ENCODE measurements around the gene AP1S3.
"Not testable (repeated sequence)": the region's sequence is repeated elsewhere in the genome, so short reads cannot be mapped to it uniquely, and the experiment has no call there.

AP1S3 gene

GRCh38 chr2:223828314-223828713 is 9.1 kb downstream of the AP1S3 start:
- H3K27me3 ChIP-seq (ENCODE audit: control insufficient read depth, insufficient read depth, low read length): no peaks in the 10 kb centered on the region
- no peak overlapping the region for H3K27ac ChIP-seq (ENCODE audit: low read length)
- no peaks in the 10 kb centered on the region for H3K9me3 ChIP-seq (ENCODE audit: control insufficient read depth, insufficient read depth, low read length)
- H3K4me1 ChIP-seq (ENCODE audit: control insufficient read depth, insufficient read depth, low read length): peaks cover 2% of the 10 kb centered on the region; the same call in 1 of the 2 replicates
- no peak overlapping the region for H3K4me3 ChIP-seq (ENCODE audit: low read length)
- WGBS (ENCODE audit: insufficient coverage, insufficient read length): no CpG with 5 or more reads among the region's 6 CpGs
- DNase-seq (ENCODE audit: low read depth, low spot score): no peak
- H3K36me3 ChIP-seq (ENCODE audit: control insufficient read depth, insufficient read depth, low read length): no peaks in the 10 kb centered on the region

GRCh38 chr2:223826995-223827394 is 10.4 kb downstream of the AP1S3 start:
- H3K36me3 ChIP-seq (ENCODE audit: control insufficient read depth, insufficient read depth, low read length): no peaks in the 10 kb centered on the region
- H3K9me3 ChIP-seq (ENCODE audit: control insufficient read depth, insufficient read depth, low read length): no peaks in the 10 kb centered on the region
- WGBS (ENCODE audit: insufficient coverage, insufficient read length): no CpG with 5 or more reads among the region's 4 CpGs
- no peak for DNase-seq (ENCODE audit: low read depth, low spot score)
- H3K4me3 ChIP-seq (ENCODE audit: low read length): no peak overlapping the region
- H3K4me1 ChIP-seq (ENCODE audit: control insufficient read depth, insufficient read depth, low read length): no peaks in the 10 kb centered on the region
- no peaks in the 10 kb centered on the region for H3K27me3 ChIP-seq (ENCODE audit: control insufficient read depth, insufficient read depth, low read length)
- no peak overlapping the region for H3K27ac ChIP-seq (ENCODE audit: low read length)

- no peak overlapping the region for H3K27ac ChIP-seq (ENCODE audit: low read length)
- no CpG with 5 or more reads among the region's 8 CpGs for WGBS (ENCODE audit: insufficient coverage, insufficient read length)
- H3K4me3 ChIP-seq (ENCODE audit: low read length): no peak overlapping the region
These were observed 13.1 kb downstream of the AP1S3 start for GRCh38 chr2:223824301-223824700.

GRCh38 chr2:223822818-223823217 is 14.6 kb downstream of the AP1S3 start:
- DNase-seq (ENCODE audit: low read depth, low spot score): no peak
- Histone ChIP-seq H3K4me1 (ENCODE audit: control insufficient read depth, insufficient read depth, low read length) (no peaks in the 10 kb centered on the region), H3K27me3 (ENCODE audit: control insufficient read depth, insufficient read depth, low read length) (no peaks in the 10 kb centered on the region), H3K27ac (ENCODE audit: low read length) (no peak overlapping the region), H3K4me3 (ENCODE audit: low read length) (no peak overlapping the region), H3K9me3 (ENCODE audit: control insufficient read depth, insufficient read depth, low read length) (no peaks in the 10 kb centered on the region), H3K36me3 (ENCODE audit: control insufficient read depth, insufficient read depth, low read length) (no peaks in the 10 kb centered on the region)

More at GRCh38 chr2:223824301-223824700, 13.1 kb downstream of the AP1S3 start:
- no peak for DNase-seq (ENCODE audit: low read depth, low spot score)
- no peaks in the 10 kb centered on the region for H3K9me3 ChIP-seq (ENCODE audit: control insufficient read depth, insufficient read depth, low read length)
- H3K4me1 ChIP-seq (ENCODE audit: control insufficient read depth, insufficient read depth, low read length): no peaks in the 10 kb centered on the region
- H3K36me3 ChIP-seq (ENCODE audit: control insufficient read depth, insufficient read depth, low read length): no peaks in the 10 kb centered on the region
- H3K27me3 ChIP-seq (ENCODE audit: control insufficient read depth, insufficient read depth, low read length): no peaks in the 10 kb centered on the region

GRCh38 chr2:223820549-223820948 is 16.8 kb downstream of the AP1S3 start:
- H3K36me3 ChIP-seq (ENCODE audit: control insufficient read depth, insufficient read depth, low read length): no peaks in the 10 kb centered on the region
- DNase-seq (ENCODE audit: low read depth, low spot score): no peak
- no peak overlapping the region for H3K4me3 ChIP-seq (ENCODE audit: low read length)
- no peak overlapping the region for H3K27ac ChIP-seq (ENCODE audit: low read length)
- no peaks in the 10 kb centered on the region for H3K4me1 ChIP-seq (ENCODE audit: control insufficient read depth, insufficient read depth, low read length)
- WGBS (ENCODE audit: insufficient coverage, insufficient read length): no CpG with 5 or more reads among the region's 2 CpGs
- no peaks in the 10 kb centered on the region for H3K27me3 ChIP-seq (ENCODE audit: control insufficient read depth, insufficient read depth, low read length)
- H3K9me3 ChIP-seq (ENCODE audit: control insufficient read depth, insufficient read depth, low read length): no peaks in the 10 kb centered on the region

GRCh38 chr2:223819891-223820290 is 17.5 kb downstream of the AP1S3 start:
- DNase-seq (ENCODE audit: low read depth, low spot score): no peak
- Histone ChIP-seq H3K4me3 (ENCODE audit: low read length) (no peak overlapping the region), H3K36me3 (ENCODE audit: control insufficient read depth, insufficient read depth, low read length) (no peaks in the 10 kb centered on the region), H3K4me1 (ENCODE audit: control insufficient read depth, insufficient read depth, low read length) (no peaks in the 10 kb centered on the region), H3K9me3 (ENCODE audit: control insufficient read depth, insufficient read depth, low read length) (no peaks in the 10 kb centered on the region), H3K27me3 (ENCODE audit: control insufficient read depth, insufficient read depth, low read length) (no peaks in the 10 kb centered on the region), H3K27ac (ENCODE audit: low read length) (no peak overlapping the region)
- WGBS (ENCODE audit: insufficient coverage, insufficient read length): no CpG with 5 or more reads among the region's 3 CpGs

GRCh38 chr2:223815884-223816570 is 21.4 kb downstream of the AP1S3 start:
- WGBS (ENCODE audit: insufficient coverage, insufficient read length): no CpG with 5 or more reads among the region's 13 CpGs
- no peak overlapping the region for H3K27ac ChIP-seq (ENCODE audit: low read length)
- no peaks in the 10 kb centered on the region for H3K36me3 ChIP-seq (ENCODE audit: control insufficient read depth, insufficient read depth, low read length)
- H3K27me3 ChIP-seq (ENCODE audit: control insufficient read depth, insufficient read depth, low read length): no peaks in the 10 kb centered on the region
- DNase-seq (ENCODE audit: low read depth, low spot score): no peak
- H3K4me1 ChIP-seq (ENCODE audit: control insufficient read depth, insufficient read depth, low read length): no peaks in the 10 kb centered on the region
- no peak overlapping the region for H3K4me3 ChIP-seq (ENCODE audit: low read length)
- no peaks in the 10 kb centered on the region for H3K9me3 ChIP-seq (ENCODE audit: control insufficient read depth, insufficient read depth, low read length)

- H3K9me3 ChIP-seq (ENCODE audit: control insufficient read depth, insufficient read depth, low read length): no peaks in the 10 kb centered on the region
- H3K27ac ChIP-seq (ENCODE audit: low read length): no peak overlapping the region
- no peaks in the 10 kb centered on the region for H3K36me3 ChIP-seq (ENCODE audit: control insufficient read depth, insufficient read depth, low read length)
- no CpG with 5 or more reads among the region's 3 CpGs for WGBS (ENCODE audit: insufficient coverage, insufficient read length)
- H3K4me1 ChIP-seq (ENCODE audit: control insufficient read depth, insufficient read depth, low read length): no peaks in the 10 kb centered on the region
- no peaks in the 10 kb centered on the region for H3K27me3 ChIP-seq (ENCODE audit: control insufficient read depth, insufficient read depth, low read length)
- H3K4me3 ChIP-seq (ENCODE audit: low read length): no peak overlapping the region
- DNase-seq (ENCODE audit: low read depth, low spot score): no peak
These were observed 22.0 kb downstream of the AP1S3 start for GRCh38 chr2:223815186-223815883.

GRCh38 chr2:223814764-223815163 is 22.6 kb downstream of the AP1S3 start:
- not testable (repeated sequence) for H3K27ac ChIP-seq (ENCODE audit: low read length); H3K4me1 ChIP-seq (ENCODE audit: control insufficient read depth, insufficient read depth, low read length); H3K9me3 ChIP-seq (ENCODE audit: control insufficient read depth, insufficient read depth, low read length); H3K4me3 ChIP-seq (ENCODE audit: low read length); H3K27me3 ChIP-seq (ENCODE audit: control insufficient read depth, insufficient read depth, low read length); H3K36me3 ChIP-seq (ENCODE audit: control insufficient read depth, insufficient read depth, low read length); DNase-seq (ENCODE audit: low read depth, low spot score)
- no CpG with 5 or more reads among the region's 3 CpGs for WGBS (ENCODE audit: insufficient coverage, insufficient read length)

GRCh38 chr2:223813329-223813728 is 24.1 kb downstream of the AP1S3 start:
- no peaks in the 10 kb centered on the region for H3K4me1 ChIP-seq (ENCODE audit: control insufficient read depth, insufficient read depth, low read length)
- DNase-seq (ENCODE audit: low read depth, low spot score): no peak
- H3K4me3 ChIP-seq (ENCODE audit: low read length): no peak overlapping the region
- WGBS (ENCODE audit: insufficient coverage, insufficient read length): no CpG with 5 or more reads among the region's 2 CpGs
- H3K27me3 ChIP-seq (ENCODE audit: control insufficient read depth, insufficient read depth, low read length): no peaks in the 10 kb centered on the region
- H3K27ac ChIP-seq (ENCODE audit: low read length): no peak overlapping the region
- H3K9me3 ChIP-seq (ENCODE audit: control insufficient read depth, insufficient read depth, low read length): no peaks in the 10 kb centered on the region
- H3K36me3 ChIP-seq (ENCODE audit: control insufficient read depth, insufficient read depth, low read length): no peaks in the 10 kb centered on the region

- Histone ChIP-seq H3K27ac (ENCODE audit: low read length) (no peak overlapping the region), H3K4me3 (ENCODE audit: low read length) (no peak overlapping the region), H3K4me1 (ENCODE audit: control insufficient read depth, insufficient read depth, low read length) (no peaks in the 10 kb centered on the region), H3K36me3 (ENCODE audit: control insufficient read depth, insufficient read depth, low read length) (no peaks in the 10 kb centered on the region), H3K9me3 (ENCODE audit: control insufficient read depth, insufficient read depth, low read length) (no peaks in the 10 kb centered on the region), H3K27me3 (ENCODE audit: control insufficient read depth, insufficient read depth, low read length) (no peaks in the 10 kb centered on the region)
- no CpG with 5 or more reads among the region's 2 CpGs for WGBS (ENCODE audit: insufficient coverage, insufficient read length)
- no peak for DNase-seq (ENCODE audit: low read depth, low spot score)
These were observed 25.6 kb downstream of the AP1S3 start for GRCh38 chr2:223811757-223812156.

Data from iPS DF 6.9 (cell line).